Astrocyte (in vitro differentiated cells and primary cell): ENCODE data around the gene PDE7B. TPM values are rescaled to one million over a fixed set of nuclear protein-coding genes. Genes with fewer than 3 reads are reported as not detected.
A peak's percentile ranks its signal among the peaks of the same experiment; 100 is the strongest.

Experiments used
- DNase-seq: peaks from one replicate; pipeline ENCODE4 v3.0.0-alpha.2; 2010; ENCODE audit warnings: low read depth
- FAIRE-seq: peaks from 2 replicates; lab custom pipeline; 2011; peaks lifted over from hg19 to GRCh38; lab: Jason Lieb, UNC
- H2AFZ ChIP-seq: 2 replicates; pipeline ENCODE4 v1.6.0; 2012; ENCODE audit warnings: low read depth, low read length, inconsistent platforms
- H3K27ac ChIP-seq: 2 replicates; pipeline ENCODE4 v1.5.1; 2011; ENCODE audit warnings: low read depth, low read length, inconsistent platforms
- H3K27me3 ChIP-seq: 2 replicates; pipeline ENCODE4 v1.6.0; 2011; ENCODE audit warnings: low read length, inconsistent platforms; ENCODE audit not compliant: insufficient read depth
- H3K36me3 ChIP-seq: 2 replicates; pipeline ENCODE4 v1.5.1; 2011; ENCODE audit warnings: low read length, inconsistent platforms; ENCODE audit not compliant: insufficient read depth
- H3K4me1 ChIP-seq: 2 replicates; pipeline ENCODE4 v1.5.1; 2011; ENCODE audit warnings: low read length, inconsistent platforms; ENCODE audit not compliant: insufficient read depth
- H3K4me2 ChIP-seq: 2 replicates; pipeline ENCODE4 v1.6.0; 2012; ENCODE audit warnings: low read length, inconsistent platforms
- H3K4me3 ChIP-seq: 2 replicates; pipeline ENCODE4 v1.5.1; 2011; ENCODE audit warnings: low read depth, mild to moderate bottlenecking, low read length, inconsistent platforms; ENCODE audit not compliant: insufficient read depth
- H3K79me2 ChIP-seq: 2 replicates; pipeline ENCODE4 v1.6.0; 2012; ENCODE audit warnings: mild to moderate bottlenecking, low read length, inconsistent platforms; ENCODE audit not compliant: insufficient read depth
- H3K9ac ChIP-seq: 2 replicates; pipeline ENCODE4 v1.6.0; 2012; ENCODE audit warnings: mild to moderate bottlenecking, low read length, inconsistent platforms
- H3K9me3 ChIP-seq: 2 replicates; pipeline ENCODE4 v1.5.1; 2012; ENCODE audit warnings: low read depth, mild to moderate bottlenecking, low read length, inconsistent platforms; ENCODE audit not compliant: insufficient read depth
- H4K20me1 ChIP-seq: 2 replicates; pipeline ENCODE4 v1.6.0; 2012; ENCODE audit warnings: low read length, inconsistent platforms; ENCODE audit not compliant: insufficient read depth
- H3K27ac Mint-ChIP-seq: one replicate; pipeline ENCODE4 v1.8.0; 2021; ENCODE audit warnings: mild to moderate bottlenecking, mixed read lengths; ENCODE audit not compliant: unreplicated experiment
- H3K27me3 Mint-ChIP-seq: one replicate; pipeline ENCODE4 v1.8.0; 2021; ENCODE audit warnings: low read depth, mixed read lengths; ENCODE audit not compliant: unreplicated experiment
- H3K36me3 Mint-ChIP-seq: one replicate; pipeline ENCODE4 v1.8.0; 2021; ENCODE audit warnings: low read depth, mixed read lengths; ENCODE audit not compliant: unreplicated experiment
- H3K4me1 Mint-ChIP-seq: one replicate; pipeline ENCODE4 v1.8.0; 2021; ENCODE audit warnings: low read depth, mixed read lengths; ENCODE audit not compliant: unreplicated experiment
- H3K4me3 Mint-ChIP-seq: one replicate; pipeline ENCODE4 v1.8.0; 2021; ENCODE audit warnings: mild to moderate bottlenecking, moderate library complexity, mixed read lengths; ENCODE audit not compliant: unreplicated experiment
- H3K9me3 Mint-ChIP-seq: one replicate; pipeline ENCODE4 v1.8.0; 2021; ENCODE audit warnings: mild to moderate bottlenecking, mixed read lengths; ENCODE audit not compliant: unreplicated experiment
- EZH2 ChIP-seq: IDR thresholded peaks from 2 replicates; pipeline ENCODE4 v1.6.1; 2012; ENCODE audit warnings: mild to moderate bottlenecking, low read length, inconsistent platforms; ENCODE audit not compliant: insufficient read depth
- total RNA-seq: library from RNA; stranded (reverse); gene quantifications from 2 replicates; pipeline ENCODE4 v1.2.1, GENCODE V29; 2021
- TF ChIP-seq, protein P1 (sequence below): IDR thresholded peaks from 2 replicates; pipeline ENCODE4 v1.5.1; 2011; ENCODE audit warnings: low read depth, mild to moderate bottlenecking, inconsistent platforms, low read length, moderate library complexity; ENCODE audit not compliant: insufficient read depth

The PDE7B gene
- total RNA-seq, 1 donor from 2014 or later, result 0.27 TPM

DNA sequence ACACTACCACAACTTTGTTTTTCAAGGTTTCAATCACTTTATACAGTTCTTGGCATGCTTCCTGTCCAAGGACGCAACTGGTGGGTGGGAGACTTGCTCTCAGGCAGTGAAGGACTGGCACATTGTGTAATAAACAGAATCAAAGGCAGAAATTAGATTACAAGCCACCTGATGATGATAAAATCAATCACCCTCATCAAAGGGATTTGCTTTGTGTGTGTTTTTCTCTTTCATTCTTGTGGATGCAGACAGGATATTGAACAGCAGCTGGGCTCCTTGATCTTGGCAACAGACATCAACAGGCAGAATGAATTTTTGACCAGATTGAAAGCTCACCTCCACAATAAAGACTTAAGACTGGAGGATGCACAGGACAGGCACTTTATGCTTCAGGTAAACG, 327.2 kb downstream of the PDE7B start:
- Mint-ChIP-seq H3K27me3 (no peaks in the 10 kb centered on the region), H3K4me3 (no peak overlapping the region), H3K36me3 (no peaks in the 10 kb centered on the region), H3K27ac (no peak overlapping the region), H3K4me1 (no peaks in the 10 kb centered on the region), H3K9me3 (no peaks in the 10 kb centered on the region)
- no peak overlapping the region for H3K27ac ChIP-seq
- no peak overlapping the region for H2AFZ ChIP-seq
- no peaks in the 10 kb centered on the region for H4K20me1 ChIP-seq
- no peaks in the 10 kb centered on the region for H3K79me2 ChIP-seq
- no peaks in the 10 kb centered on the region for H3K4me1 ChIP-seq
- H3K36me3 ChIP-seq, result no peaks in the 10 kb centered on the region
- DNase-seq, result no peak
- no peaks in the 10 kb centered on the region for H3K9me3 ChIP-seq
- H3K4me3 ChIP-seq, result no peak overlapping the region
- TF ChIP-seq, protein P1, sequence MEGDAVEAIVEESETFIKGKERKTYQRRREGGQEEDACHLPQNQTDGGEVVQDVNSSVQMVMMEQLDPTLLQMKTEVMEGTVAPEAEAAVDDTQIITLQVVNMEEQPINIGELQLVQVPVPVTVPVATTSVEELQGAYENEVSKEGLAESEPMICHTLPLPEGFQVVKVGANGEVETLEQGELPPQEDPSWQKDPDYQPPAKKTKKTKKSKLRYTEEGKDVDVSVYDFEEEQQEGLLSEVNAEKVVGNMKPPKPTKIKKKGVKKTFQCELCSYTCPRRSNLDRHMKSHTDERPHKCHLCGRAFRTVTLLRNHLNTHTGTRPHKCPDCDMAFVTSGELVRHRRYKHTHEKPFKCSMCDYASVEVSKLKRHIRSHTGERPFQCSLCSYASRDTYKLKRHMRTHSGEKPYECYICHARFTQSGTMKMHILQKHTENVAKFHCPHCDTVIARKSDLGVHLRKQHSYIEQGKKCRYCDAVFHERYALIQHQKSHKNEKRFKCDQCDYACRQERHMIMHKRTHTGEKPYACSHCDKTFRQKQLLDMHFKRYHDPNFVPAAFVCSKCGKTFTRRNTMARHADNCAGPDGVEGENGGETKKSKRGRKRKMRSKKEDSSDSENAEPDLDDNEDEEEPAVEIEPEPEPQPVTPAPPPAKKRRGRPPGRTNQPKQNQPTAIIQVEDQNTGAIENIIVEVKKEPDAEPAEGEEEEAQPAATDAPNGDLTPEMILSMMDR, result no peak
- no peak for TF ChIP-seq EZH2
- no peak overlapping the region for H3K9ac ChIP-seq
- no peak for FAIRE-seq
- no peaks in the 10 kb centered on the region for H3K27me3 ChIP-seq
- H3K4me2 ChIP-seq, result no peak overlapping the region

DNA sequence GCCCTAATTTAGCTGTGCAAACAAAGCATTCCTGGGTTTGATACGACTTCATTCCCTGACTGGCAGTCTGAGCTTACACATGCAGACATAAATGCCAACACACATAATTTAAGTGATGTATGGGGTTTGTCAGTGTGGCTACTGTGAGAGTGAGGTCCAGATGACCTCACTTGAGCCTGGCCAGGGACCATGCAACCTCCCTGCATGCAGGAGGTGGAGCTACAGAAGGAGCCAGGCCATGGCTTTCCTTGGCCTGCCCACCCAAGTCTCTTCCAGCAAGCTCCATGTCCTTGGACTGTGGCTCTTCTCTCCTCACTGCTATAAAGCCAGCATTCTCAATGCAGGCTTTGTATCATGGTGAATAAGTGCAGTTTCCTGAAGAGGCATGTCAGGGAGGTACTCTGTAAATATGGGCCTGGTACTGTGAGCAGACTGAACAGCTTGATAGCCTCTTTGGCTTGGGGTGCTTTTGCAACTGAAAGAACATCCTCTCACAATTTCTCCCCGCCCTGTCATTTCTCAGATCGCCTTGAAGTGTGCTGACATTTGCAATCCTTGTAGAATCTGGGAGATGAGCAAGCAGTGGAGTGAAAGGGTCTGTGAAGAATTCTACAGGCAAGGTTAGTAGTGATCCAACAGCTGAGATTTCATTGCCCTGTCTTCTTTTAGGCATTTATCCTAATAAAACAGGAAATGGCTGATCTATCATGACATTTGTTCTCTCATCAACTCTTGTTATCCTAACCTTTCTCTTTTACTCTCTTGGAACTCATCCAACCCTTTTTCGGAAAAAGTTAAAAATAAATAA, 329.4 kb downstream of the PDE7B start:
- H3K4me3 Mint-ChIP-seq, result no peak overlapping the region
- no peak for FAIRE-seq
- TF ChIP-seq, protein P1, result no peak
- no peak for TF ChIP-seq EZH2
- H4K20me1 ChIP-seq, result no peaks in the 10 kb centered on the region
- H3K9ac ChIP-seq, result no peak overlapping the region
- no peaks in the 10 kb centered on the region for H3K4me1 Mint-ChIP-seq
- peaks cover 3% of the 10 kb centered on the region for H3K27me3 Mint-ChIP-seq
- peak; percentile 6 for DNase-seq
- no peaks in the 10 kb centered on the region for H3K9me3 ChIP-seq
- no peaks in the 10 kb centered on the region for H3K4me1 ChIP-seq
- H3K79me2 ChIP-seq, result no peaks in the 10 kb centered on the region
- H3K36me3 Mint-ChIP-seq, result no peaks in the 10 kb centered on the region
- H2AFZ ChIP-seq, result no peak overlapping the region
- no peaks in the 10 kb centered on the region for H3K36me3 ChIP-seq
- H3K9me3 Mint-ChIP-seq, result no peaks in the 10 kb centered on the region
- H3K27ac ChIP-seq, result no peak overlapping the region
- H3K4me3 ChIP-seq, result no peak overlapping the region
- no peaks in the 10 kb centered on the region for H3K27me3 ChIP-seq
- H3K27ac Mint-ChIP-seq, result no peak overlapping the region
- no peak overlapping the region for H3K4me2 ChIP-seq

DNA sequence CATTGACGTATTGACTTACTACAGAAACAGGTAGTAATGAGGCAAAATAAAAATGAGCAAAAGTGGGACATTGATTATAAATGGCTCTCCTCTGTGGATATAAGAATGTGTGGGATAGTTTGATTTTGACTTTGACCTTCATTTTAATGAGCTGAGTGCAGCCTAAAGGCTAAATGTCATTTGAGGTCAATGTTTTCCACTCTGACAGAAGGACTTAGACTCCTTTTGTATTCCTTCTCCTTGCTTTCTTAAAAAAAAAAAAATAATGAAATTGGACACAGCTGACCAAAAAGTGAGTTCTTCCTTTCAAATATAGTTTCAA, 330.0 kb downstream of the PDE7B start:
- no peak overlapping the region for H3K27ac ChIP-seq
- no peaks in the 10 kb centered on the region for H4K20me1 ChIP-seq
- no peaks in the 10 kb centered on the region for H3K9me3 Mint-ChIP-seq
- H2AFZ ChIP-seq, result no peak overlapping the region
- no peaks in the 10 kb centered on the region for H3K27me3 ChIP-seq
- FAIRE-seq, result no peak
- no peaks in the 10 kb centered on the region for H3K36me3 ChIP-seq
- H3K79me2 ChIP-seq, result no peaks in the 10 kb centered on the region
- H3K4me1 Mint-ChIP-seq, result no peaks in the 10 kb centered on the region
- H3K4me3 Mint-ChIP-seq, result no peak overlapping the region
- H3K27me3 Mint-ChIP-seq, result peaks cover 3% of the 10 kb centered on the region
- no peak overlapping the region for H3K4me2 ChIP-seq
- H3K36me3 Mint-ChIP-seq, result no peaks in the 10 kb centered on the region
- H3K4me1 ChIP-seq, result no peaks in the 10 kb centered on the region
- no peak overlapping the region for H3K9ac ChIP-seq
- no peaks in the 10 kb centered on the region for H3K9me3 ChIP-seq
- no peak overlapping the region for H3K27ac Mint-ChIP-seq
- no peak for TF ChIP-seq EZH2
- TF ChIP-seq, protein P1, result no peak
- no peak overlapping the region for H3K4me3 ChIP-seq
- DNase-seq, result no peak
